ENCODE results near the gene ATP5F1E. TPM values are rescaled to one million over a fixed set of nuclear protein-coding genes. Genes with fewer than 3 reads are reported as not detected.
"Not testable (repeated sequence)": the region's sequence is repeated elsewhere in the genome, so short reads cannot be mapped to it uniquely, and the experiment has no call there.

The ATP5F1E gene
- total RNA-seq, 1 donor from 2014 or later, result 27.9 TPM

GRCh38 chr20:59043698-59044097 is 11.6 kb upstream of the ATP5F1E start:
- no peak for DNase-seq (ENCODE audit: extremely low read depth, low read depth, low spot score)

GRCh38 chr20:59042796-59043631 is 10.9 kb upstream of the ATP5F1E start:
- no peak for DNase-seq (ENCODE audit: extremely low read depth, low read depth, low spot score)

- no peak for DNase-seq (ENCODE audit: extremely low read depth, low read depth, low spot score)
These were observed 10.1 kb upstream of the ATP5F1E start, which contains the start of gene PRELID3B for GRCh38 chr20:59042151-59042795. PRELID3B (minus strand) TSS chr20:59042786; CDS start chr20:59042730, 56 bp downstream.

- not testable (repeated sequence) for DNase-seq (ENCODE audit: extremely low read depth, low read depth, low spot score)
These were observed 9.4 kb upstream of the ATP5F1E start for GRCh38 chr20:59041487-59041886.

- no peak for DNase-seq (ENCODE audit: extremely low read depth, low read depth, low spot score)
These were observed 8.5 kb upstream of the ATP5F1E start for GRCh38 chr20:59040667-59041066.

GRCh38 chr20:59039233-59039632 is 7.1 kb upstream of the ATP5F1E start:
- no peak for DNase-seq (ENCODE audit: extremely low read depth, low read depth, low spot score)

- no peak for DNase-seq (ENCODE audit: extremely low read depth, low read depth, low spot score)
These were observed 5.3 kb upstream of the ATP5F1E start for GRCh38 chr20:59037386-59037785.

GRCh38 chr20:59035381-59035780 is 3.2 kb upstream of the ATP5F1E start:
- no peak for DNase-seq (ENCODE audit: extremely low read depth, low read depth, low spot score)

- DNase-seq (ENCODE audit: extremely low read depth, low read depth, low spot score), result no peak
These were observed 1.6 kb upstream of the ATP5F1E start for GRCh38 chr20:59033616-59034165.

GRCh38 chr20:59033093-59033492 is 958 bp upstream of the ATP5F1E start:
- DNase-seq (ENCODE audit: extremely low read depth, low read depth, low spot score), result no peak

GRCh38 chr20:59032713-59033059 is 551 bp upstream of the ATP5F1E start:
- DNase-seq (ENCODE audit: extremely low read depth, low read depth, low spot score), result no peak

- DNase-seq (ENCODE audit: extremely low read depth, low read depth, low spot score), result no peak
These were observed 542 bp downstream of the ATP5F1E start for GRCh38 chr20:59031564-59032022.

GRCh38 chr20:59030911-59031563 is 1.1 kb downstream of the ATP5F1E start:
- DNase-seq (ENCODE audit: extremely low read depth, low read depth, low spot score), result no peak

- no peak for DNase-seq (ENCODE audit: extremely low read depth, low read depth, low spot score)
These were observed 3.3 kb downstream of the ATP5F1E start for GRCh38 chr20:59028812-59029211.

GRCh38 chr20:59027741-59028320 is 4.3 kb downstream of the ATP5F1E start:
- no peak for DNase-seq (ENCODE audit: extremely low read depth, low read depth, low spot score)

GRCh38 chr20:59026904-59027740 is 5.0 kb downstream of the ATP5F1E start:
- no peak for DNase-seq (ENCODE audit: extremely low read depth, low read depth, low spot score)

GRCh38 chr20:59025511-59025910 is 6.6 kb downstream of the ATP5F1E start:
- no peak for DNase-seq (ENCODE audit: extremely low read depth, low read depth, low spot score)

GRCh38 chr20:59025086-59025485 is 7.0 kb downstream of the ATP5F1E start:
- DNase-seq (ENCODE audit: extremely low read depth, low read depth, low spot score), result no peak

GRCh38 chr20:59024111-59024530 is 8.0 kb downstream of the ATP5F1E start:
- no peak for DNase-seq (ENCODE audit: extremely low read depth, low read depth, low spot score)

- no peak for DNase-seq (ENCODE audit: extremely low read depth, low read depth, low spot score)
These were observed 8.5 kb downstream of the ATP5F1E start for GRCh38 chr20:59023616-59024015.
